Stomach (tissue), 9 donors: ENCODE data around the gene MEN1. TPM values are rescaled to one million over a fixed set of nuclear protein-coding genes. Genes with fewer than 3 reads are reported as not detected.

Experiments used
- DNase-seq, 2 donors: peaks; one replicate each; pipeline versions ENCODE4 v3.0.0 to v3.0.0-alpha.2; 2013 to 2019
- H3K27ac ChIP-seq, 5 donors: fragments of 200-600 bp in 4 of 5; sonication (generic) in 4 of 5; one replicate each; pipeline ENCODE4 v1.5.1; 2013 to 2019; ENCODE audit warnings: mild to moderate bottlenecking in 1 of 5, moderate library complexity in 1 of 5
- H3K27me3 ChIP-seq, 3 donors: fragments of 200-600 bp; sonication (generic); one replicate each; pipeline ENCODE4 v1.5.1; 2017 to 2019; ENCODE audit warnings: mixed run types in 1 of 3
- H3K36me3 ChIP-seq, 4 donors: fragments of 200-600 bp; sonication (generic); 1 replicate in 3 of 4; 2 replicates in 1 of 4; pipeline ENCODE4 v1.5.1; 2016 to 2019
- H3K4me1 ChIP-seq, 4 donors: fragments of 200-600 bp; sonication (generic); one replicate each; pipeline ENCODE4 v1.5.1; 2016 to 2019
- H3K4me3 ChIP-seq, 4 donors: fragments of 200-600 bp; sonication (generic) in 3 of 4; one replicate each; pipeline ENCODE4 v1.5.1; 2016 to 2019; ENCODE audit warnings: mild to moderate bottlenecking in 1 of 4
- H3K9me3 ChIP-seq, 4 donors: fragments of 200-600 bp; sonication (generic); one replicate each; pipeline ENCODE4 v1.5.1; 2016 to 2019
- CTCF ChIP-seq, 7 experiments: fragments of 450-650 bp in 4 of 7; fragments of 200-600 bp in 3 of 7; sonication (generic) in 3 of 7; IDR thresholded peaks; one replicate each; pipeline ENCODE4 v1.5.1; 2016 to 2019; ENCODE audit warnings: antibody characterized with exemption in 7 of 7, control low read depth in 2 of 7, mild to moderate bottlenecking in 1 of 7
- EP300 ChIP-seq: sonication (generic); formaldehyde crosslinking; IDR thresholded peaks from one replicate; pipeline ENCODE4 v1.6.1; 2017; ENCODE audit warnings: antibody characterized with exemption
- POLR2A ChIP-seq, 4 donors: fragments of 450-650 bp; IDR thresholded peaks; one replicate each; pipeline ENCODE4 v1.6.1; 2016; ENCODE audit warnings: antibody characterized with exemption in 4 of 4, control low read depth in 2 of 4, mild to moderate bottlenecking in 1 of 4, moderate library complexity in 1 of 4
- POLR2AphosphoS5 ChIP-seq, 3 donors: sonication (generic); formaldehyde crosslinking; IDR thresholded peaks; one replicate each; pipeline ENCODE4 v1.6.1; 2016; ENCODE audit warnings: antibody characterized with exemption in 3 of 3
- WGBS, 5 donors: extraction: QIAGEN DNeasy Blood & Tissue Kit in 3 of 5; methylation state at CpG; one replicate each; pipeline versions ENCODE4 v1.1.5 to v1.1.7; 2013 to 2018; 5-methylcytosine and 5-hydroxymethylcytosine counted together
- intact Hi-C: fragments of 100-400 bp; cut with DNase I; formaldehyde crosslinking; loops from one replicate; pipeline ENCODE4 v1.15.1; 2023; ENCODE audit warnings: low total_unique reads
- polyA plus RNA-seq, 3 donors: library from polyadenylated mRNA; stranded (reverse); fragments of 200-250 nt; gene quantifications; one replicate each; pipeline ENCODE4 v1.2.3, GENCODE V29; 2013
- total RNA-seq, 5 donors: library from RNA; depleted of rRNA; stranded (reverse); fragments of >200 nt; gene quantifications; one replicate each; pipeline versions ENCODE4 v1.1.0 to v1.2.3, GENCODE V29; 2014 to 2016
- donor health status: healthy with polysubstance abuse.
- donor health status: Bipolar disorder and iron deficiency.
- donor health status: healthy.

The MEN1 gene
- total and polyA plus RNA-seq, 8 donors: 9.4 to 62.5 (median 15.9) TPM

- Histone ChIP-seq H3K36me3 (peaks cover 10 to 86% (median 67%) of the 10 kb centered on the region in 4 donors), H3K4me1 (peaks cover 0 to 9% (median 0%) of the 10 kb centered on the region in 4 donors), H3K4me3 (no peak overlapping the region), H3K9me3 (no peaks in the 10 kb centered on the region), H3K27ac (no peak overlapping the region), H3K27me3 (no peaks in the 10 kb centered on the region)
- no peak for TF ChIP-seq CTCF (IDR thresholded peaks at IDR 0.05)
- no peak for TF ChIP-seq POLR2AphosphoS5 (IDR thresholded peaks at IDR 0.05)
- no peak for TF ChIP-seq EP300
- no peak for TF ChIP-seq POLR2A (IDR thresholded peaks at IDR 0.05)
- 93 to 98% (median 95%) methylated on average over 4 of the region's 4 CpGs for WGBS, 5 donors
- intact Hi-C loops: no loop called here
- DNase-seq: no peak
These were observed 17.9 kb downstream of the MEN1 start for GRCh38 chr11:64792482-64792881.

- TF ChIP-seq CTCF (IDR thresholded peaks at IDR 0.05) (no peak), EP300 (no peak), POLR2A (IDR thresholded peaks at IDR 0.05) (no peak), POLR2AphosphoS5 (IDR thresholded peaks at IDR 0.05) (no peak)
- Histone ChIP-seq H3K36me3 (peaks cover 10 to 79% (median 61%) of the 10 kb centered on the region in 4 donors), H3K9me3 (no peaks in the 10 kb centered on the region), H3K27ac (no peak overlapping the region), H3K4me1 (peaks cover 0 to 10% (median 0%) of the 10 kb centered on the region in 4 donors), H3K4me3 (no peak overlapping the region), H3K27me3 (no peaks in the 10 kb centered on the region)
- 87 to 94% (median 92%) methylated on average over 10 to 14 of the region's 14 CpGs for WGBS, 5 donors
- intact Hi-C loops: no loop called here
- DNase-seq: no peak
These were observed 18.5 kb downstream of the MEN1 start for GRCh38 chr11:64791781-64792291.

- Histone ChIP-seq H3K27me3 (no peaks in the 10 kb centered on the region), H3K9me3 (no peaks in the 10 kb centered on the region), H3K27ac (no peak overlapping the region), H3K4me1 (peaks cover 0 to 10% (median 0%) of the 10 kb centered on the region in 4 donors), H3K4me3 (no peak overlapping the region), H3K36me3 (peaks cover 10 to 66% (median 48%) of the 10 kb centered on the region in 4 donors)
- intact Hi-C loops: no loop called here
- no peak for DNase-seq
- 84 to 91% (median 90%) methylated on average over 18 to 25 of the region's 25 CpGs for WGBS, 5 donors
- TF ChIP-seq POLR2AphosphoS5 (IDR thresholded peaks at IDR 0.05) (no peak), CTCF (IDR thresholded peaks at IDR 0.05) (no peak), POLR2A (IDR thresholded peaks at IDR 0.05) (no peak), EP300 (no peak)
These were observed 19.9 kb downstream of the MEN1 start for GRCh38 chr11:64790205-64791095.

GRCh38 chr11:64789331-64790204, 20.8 kb downstream of the MEN1 start:
- no peak for DNase-seq
- Histone ChIP-seq H3K36me3 (peaks cover 10 to 57% (median 47%) of the 10 kb centered on the region in 4 donors), H3K4me3 (no peak overlapping the region), H3K27me3 (no peaks in the 10 kb centered on the region), H3K4me1 (peaks cover 0 to 10% (median 0%) of the 10 kb centered on the region in 4 donors), H3K27ac (no peak overlapping the region), H3K9me3 (no peaks in the 10 kb centered on the region)
- no peak for TF ChIP-seq POLR2A (IDR thresholded peaks at IDR 0.05)
- no peak for TF ChIP-seq POLR2AphosphoS5 (IDR thresholded peaks at IDR 0.05)
- TF ChIP-seq CTCF (IDR thresholded peaks at IDR 0.05): no peak
- TF ChIP-seq EP300: no peak
- intact Hi-C loops: no loop called here
- WGBS, 5 donors: 89 to 98% (median 92%) methylated on average over 6 to 15 of the region's 15 CpGs
